GM18861 (cell line): ENCODE data around the gene KIAA1614.
"Not testable (repeated sequence)": the region's sequence is repeated elsewhere in the genome, so short reads cannot be mapped to it uniquely, and the experiment has no call there.

ENCODE experiments used
- ATAC-seq: cut with Tn5 transposase; IDR thresholded peaks from one replicate; pipeline ENCODE4 v1.9.1; 2021; ENCODE audit not compliant: unreplicated experiment

The KIAA1614 gene

DNA sequence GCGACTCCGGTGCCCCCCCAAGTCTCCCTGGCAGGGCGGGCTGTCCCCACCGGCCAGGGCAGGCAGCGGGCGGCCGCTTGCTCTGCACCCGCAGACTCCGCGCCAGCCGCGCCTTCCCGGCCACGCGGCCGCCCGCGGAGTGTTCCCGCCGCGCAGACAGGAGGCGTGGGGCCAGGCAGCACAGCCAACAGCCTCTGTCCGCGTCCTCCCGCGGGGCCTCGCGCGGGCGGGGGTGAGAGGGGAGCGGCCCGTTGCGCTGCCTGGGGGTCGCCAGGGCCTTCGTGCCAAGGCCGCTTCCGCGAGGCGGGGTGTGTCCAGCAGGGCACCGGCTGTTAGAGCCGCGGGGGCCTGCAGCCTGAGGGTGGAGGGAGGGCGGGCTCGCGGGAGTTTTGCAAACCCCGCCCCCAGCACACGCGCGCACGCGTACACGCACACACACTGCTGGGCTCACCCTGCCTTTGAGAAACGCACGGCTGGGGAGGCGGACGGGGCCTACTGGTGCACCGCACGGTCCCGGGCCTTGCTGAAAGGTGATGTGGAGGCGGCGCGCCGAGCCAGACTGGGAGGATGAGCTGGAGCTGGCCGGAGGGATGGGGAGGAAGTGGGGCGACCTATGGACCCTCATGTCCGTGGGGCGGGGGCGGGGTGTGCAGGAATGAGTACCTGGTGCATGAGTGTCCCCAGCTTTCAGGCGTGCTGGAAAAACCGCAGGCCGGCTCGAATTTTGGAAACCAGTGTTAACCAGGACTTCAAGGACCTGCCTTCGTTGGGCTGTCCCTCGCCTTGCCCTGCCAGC lies 41.5 kb downstream of the KIAA1614 start:
- ATAC-seq: peak; percentile 61

DNA sequence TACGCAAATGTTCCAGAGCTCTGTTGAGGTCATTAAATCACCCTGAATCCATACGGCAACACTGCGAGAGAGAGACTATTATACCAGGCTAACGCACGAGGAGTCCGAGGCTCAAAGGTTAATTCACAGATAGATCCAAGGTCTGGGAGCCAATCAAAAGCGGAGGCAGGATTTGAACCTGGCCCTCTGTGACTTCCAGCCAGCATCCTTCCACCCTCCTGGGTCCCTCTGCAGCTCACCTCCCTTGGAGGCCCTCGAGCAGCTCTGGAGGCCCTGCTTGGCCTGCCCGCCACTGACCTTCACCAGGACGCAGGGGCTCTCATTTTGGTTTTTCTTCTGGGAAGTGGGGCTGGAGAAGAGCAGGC lies 42.1 kb downstream of the KIAA1614 start:
- ATAC-seq: no peak

DNA sequence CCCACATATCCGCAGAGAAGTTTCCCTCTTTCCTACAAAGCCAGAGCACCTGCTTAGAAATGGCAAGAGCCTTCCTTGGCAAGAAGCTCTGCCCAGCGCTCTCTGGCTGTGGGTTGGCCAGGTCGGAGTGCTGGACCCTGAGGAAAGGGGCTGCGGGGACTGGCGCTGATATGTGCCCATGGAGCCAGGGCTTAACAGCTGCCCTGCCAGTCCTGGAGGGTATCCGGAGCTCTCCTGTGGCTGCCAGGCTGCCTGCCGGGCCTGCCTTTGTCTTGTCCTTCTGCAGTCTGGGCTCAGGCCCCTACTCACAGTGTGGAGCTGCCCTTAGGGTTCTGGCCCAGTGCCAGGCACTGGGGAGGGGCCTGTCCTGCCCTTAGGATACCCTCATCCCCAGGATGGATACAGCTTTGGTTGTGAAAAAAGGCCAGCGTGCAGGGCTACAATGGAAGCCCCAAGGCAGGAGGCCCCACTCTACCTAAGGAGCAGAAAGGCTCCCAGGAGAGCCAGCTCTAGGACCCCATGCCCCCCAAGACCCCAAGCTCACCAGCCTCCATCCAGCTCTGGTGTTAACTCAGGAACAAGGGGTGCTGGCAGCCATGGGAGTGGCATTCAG lies 43.4 kb downstream of the KIAA1614 start:
- ATAC-seq: no peak

DNA sequence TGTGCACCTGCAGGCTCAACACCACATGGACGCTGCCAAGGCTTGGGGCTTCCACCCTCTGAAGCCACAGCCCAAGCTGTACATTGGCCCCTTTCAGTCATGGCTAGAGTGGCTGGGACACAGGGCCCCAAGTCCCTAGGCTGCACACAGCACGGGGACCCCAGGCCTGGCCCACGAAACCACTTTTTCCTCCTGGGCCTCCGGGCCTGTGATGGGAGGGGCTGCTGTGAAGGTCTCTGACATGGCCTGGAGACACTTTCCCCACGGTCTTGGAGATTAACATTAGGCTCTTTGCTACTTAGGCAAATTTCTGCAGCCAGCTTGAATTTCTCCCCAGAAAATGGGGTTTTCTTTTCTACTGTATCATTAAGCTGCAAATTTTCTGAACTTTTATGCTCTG lies 46.9 kb downstream of the KIAA1614 start:
- ATAC-seq: not testable (repeated sequence)

DNA sequence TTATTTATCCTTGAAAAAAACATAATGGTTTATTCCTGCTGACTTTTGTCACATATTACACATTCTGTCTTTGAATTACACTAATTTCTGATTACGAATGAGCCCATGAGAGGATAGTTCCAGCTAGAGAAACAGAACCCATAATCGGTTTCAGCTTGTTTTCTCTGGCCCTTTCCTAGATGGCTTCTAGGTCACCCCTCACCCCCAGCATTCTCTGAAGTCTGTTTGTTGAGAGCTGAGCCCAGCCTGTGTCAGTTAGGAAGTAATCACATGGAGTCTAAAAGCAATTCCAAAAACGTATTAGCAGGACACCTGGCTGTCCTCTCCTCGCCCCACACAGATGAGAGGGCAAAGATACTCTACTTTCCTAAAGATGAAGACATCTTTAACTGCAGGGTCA lies 48.9 kb downstream of the KIAA1614 start:
- no peak for ATAC-seq

DNA sequence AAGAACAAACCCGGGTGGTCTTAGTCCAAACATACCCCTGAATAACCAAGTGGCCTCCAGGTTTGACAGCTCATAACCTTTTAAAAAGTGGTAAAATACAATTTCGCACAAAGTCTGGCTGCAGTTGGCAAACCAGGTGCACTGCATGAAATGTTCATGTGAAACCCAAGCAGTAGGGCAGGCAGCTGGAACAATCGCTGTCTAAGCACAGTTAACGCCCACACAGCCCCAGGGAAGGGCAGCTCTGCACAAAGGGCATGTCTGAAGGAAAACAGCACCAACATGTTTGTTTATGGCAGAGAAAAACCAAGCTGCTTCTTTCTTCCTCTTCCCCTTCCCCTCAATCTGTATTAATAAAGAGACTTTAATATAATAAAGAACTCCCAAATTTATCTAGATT lies 49.5 kb downstream of the KIAA1614 start:
- ATAC-seq: no peak

DNA sequence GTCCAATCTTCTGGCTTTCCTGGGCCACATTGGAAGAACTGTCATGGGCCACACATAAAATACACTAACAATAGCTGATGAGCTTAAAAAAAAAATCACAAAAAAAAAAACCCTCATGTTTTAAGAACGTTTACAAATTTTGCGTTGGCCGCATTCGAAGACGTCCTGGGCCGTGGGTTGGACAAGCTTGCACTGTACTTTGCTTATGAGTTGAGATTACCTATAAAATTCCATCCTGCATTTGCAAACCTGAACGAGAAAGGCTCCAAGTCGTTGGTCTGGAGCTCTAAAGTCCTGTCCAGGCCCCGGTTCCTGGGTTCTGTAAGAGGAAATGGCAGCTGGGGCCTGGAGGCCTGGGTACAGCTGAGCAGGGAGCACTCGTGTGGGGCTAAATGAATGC lies 51.4 kb downstream of the KIAA1614 start:
- no peak for ATAC-seq

DNA sequence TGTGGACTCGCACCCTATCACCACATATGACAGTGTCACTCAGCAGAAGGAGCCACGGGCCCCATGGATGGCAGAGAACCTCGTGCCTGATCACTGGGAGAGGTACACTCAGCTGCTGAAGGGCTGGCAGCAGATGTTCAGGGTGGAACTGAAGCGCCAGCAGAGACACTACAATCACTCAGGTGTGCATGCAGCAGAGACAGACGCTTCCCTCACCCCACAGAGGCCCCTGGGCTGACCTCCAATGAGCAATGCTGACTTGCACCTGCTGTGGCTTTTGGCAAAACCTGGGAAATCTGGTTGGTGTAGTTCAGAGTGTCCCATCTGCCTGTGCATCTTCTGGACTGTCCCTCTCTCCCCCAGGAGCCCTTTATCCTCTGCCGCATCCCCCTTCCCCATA lies 51.9 kb downstream of the KIAA1614 start:
- no peak for ATAC-seq

DNA sequence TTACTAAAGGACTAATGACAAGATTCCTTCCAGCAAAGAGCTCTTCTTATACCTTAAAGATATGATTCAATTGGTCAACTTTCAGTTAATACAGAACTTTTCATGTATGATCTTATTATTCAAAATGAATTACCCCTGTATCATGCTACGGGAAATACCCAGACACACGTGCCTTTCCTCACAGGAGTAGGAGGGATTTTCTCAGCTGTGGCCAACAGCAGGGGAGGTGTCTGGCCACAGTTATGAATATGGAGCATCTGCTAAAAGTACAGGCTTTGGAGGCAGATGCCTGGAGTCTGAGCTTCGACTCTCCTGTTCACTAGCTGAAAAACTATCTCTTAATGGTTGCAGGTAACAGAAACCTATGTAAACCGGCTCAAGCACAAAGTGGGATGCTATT lies 53.6 kb downstream of the KIAA1614 start:
- ATAC-seq: no peak

DNA sequence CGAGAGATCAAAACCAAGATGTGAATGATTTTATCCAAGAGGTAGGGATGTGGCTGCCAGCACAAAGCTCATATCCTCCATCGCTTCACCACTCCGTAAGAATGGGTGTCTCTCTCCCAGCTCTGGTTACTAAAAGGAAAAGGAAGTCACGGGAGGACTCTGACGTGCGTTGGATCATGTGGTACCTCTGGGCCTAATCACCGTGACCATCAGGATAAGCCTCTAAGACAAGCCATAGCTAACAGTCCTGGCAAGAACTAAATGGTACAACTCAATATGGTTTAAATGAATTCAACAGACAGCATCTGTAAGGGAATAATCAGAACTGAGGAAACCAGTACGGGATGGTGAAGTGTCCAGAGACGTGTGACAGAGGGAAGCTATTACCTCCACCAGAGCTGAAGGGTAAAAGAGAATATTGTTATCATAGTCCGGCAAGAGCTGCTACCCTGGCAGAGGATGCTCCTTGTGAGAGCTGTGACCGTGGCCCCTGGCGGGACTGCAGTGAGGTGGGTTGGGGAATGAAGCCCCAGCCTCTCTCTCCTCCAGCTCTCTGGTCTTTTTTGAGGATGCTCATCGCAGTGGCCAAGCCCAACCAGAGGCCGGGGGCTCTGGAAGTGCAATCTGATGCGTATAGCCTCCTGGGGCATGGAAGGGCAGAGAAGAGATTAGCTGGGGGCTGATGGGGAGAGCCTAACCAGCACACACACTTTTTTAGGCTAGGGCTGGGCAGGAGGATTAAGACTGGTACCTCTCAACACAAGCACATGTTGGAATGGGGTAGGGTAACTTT lies 54.2 kb downstream of the KIAA1614 start:
- no peak for ATAC-seq

DNA sequence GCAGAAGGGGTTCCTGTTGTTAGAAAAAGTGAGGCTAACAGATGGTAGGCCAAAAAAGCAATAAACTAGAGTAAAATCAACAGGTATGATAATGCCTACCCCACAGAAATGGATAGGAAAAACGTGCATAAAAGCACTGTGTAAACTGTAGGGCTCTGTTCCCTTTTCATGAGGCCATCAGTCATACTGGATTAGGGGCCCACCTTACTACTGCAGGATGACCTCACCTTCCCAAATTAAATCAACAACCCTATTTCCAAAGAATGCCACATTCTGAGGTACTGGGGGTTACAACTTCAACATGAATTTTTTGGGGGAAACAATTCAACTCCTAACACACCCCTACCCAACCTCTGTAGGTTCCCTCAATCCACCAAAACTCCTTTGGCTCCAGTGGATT lies 54.9 kb downstream of the KIAA1614 start:
- no peak for ATAC-seq

DNA sequence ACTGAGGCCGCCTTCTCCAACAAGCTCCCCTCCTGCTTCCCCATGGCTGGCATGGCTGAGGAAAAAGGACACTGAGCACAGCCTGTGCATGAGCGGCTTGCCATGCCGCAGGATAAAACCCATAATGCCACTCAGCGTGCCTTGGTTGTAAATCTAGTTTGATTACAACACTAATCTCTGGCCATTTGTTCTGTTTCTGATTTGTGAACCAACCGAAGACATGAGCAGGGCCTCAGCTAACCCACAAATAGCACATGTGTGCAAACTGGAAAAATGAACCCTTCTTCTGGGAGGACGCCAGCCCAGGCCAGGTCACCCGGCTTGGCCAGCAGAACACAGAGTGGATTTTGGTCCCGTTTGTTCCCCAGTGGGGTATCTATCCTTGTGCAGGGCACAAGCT lies 56.1 kb downstream of the KIAA1614 start:
- not testable (repeated sequence) for ATAC-seq

DNA sequence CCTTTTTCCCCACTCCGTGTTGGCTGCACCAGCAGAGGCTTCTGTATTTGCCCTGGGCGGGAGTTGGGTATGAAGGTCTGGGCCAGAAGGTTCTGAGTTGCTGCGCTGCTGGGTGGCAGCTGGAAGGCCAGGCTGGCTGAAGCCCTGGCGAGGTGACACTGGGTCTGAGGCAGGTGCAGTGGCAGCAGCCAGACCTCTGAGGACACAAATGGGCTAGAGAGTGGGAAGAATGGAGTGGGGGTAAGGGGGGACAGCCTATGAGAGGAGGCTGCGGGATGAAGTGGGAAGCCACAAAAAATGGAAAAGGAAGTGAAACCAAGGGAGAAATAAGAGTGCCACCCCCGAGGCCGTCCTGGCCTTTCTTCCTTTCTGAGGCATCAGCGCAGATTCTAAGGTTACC lies 56.7 kb downstream of the KIAA1614 start:
- ATAC-seq: no peak

DNA sequence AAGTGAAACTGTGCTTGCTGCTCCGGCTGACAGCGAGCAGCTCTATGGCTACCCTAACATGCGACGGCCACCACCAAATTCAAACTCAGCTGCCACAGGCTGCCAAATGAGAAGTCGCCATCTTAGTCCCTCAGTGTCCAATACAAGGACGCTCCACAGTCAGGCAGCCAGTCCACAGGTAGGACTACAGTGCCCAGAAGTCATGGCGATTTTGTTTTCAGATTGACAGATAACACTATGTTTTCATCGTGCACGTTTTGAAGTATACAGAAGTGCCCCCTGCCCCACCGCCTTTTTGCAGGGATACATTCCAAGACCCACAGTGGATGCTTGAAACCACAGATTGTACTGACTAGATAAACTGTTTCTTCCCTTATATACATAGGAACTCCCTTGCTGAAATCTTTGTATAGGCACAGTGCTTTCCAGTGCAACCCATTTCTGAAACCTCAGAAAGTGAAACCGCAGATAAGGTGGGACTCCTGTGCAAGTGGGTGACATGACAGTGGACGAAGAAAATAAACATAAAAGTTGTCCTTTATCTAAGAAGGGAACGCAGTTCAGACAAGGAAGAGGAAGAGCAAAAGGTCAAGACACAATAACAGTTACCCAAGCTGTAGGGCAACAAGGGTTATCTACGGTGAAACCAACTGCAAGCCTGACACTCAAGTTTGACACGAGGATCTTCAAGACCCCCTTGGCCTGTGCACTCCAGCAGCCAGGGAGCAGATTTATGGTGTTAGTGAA lies 57.8 kb downstream of the KIAA1614 start:
- no peak for ATAC-seq

DNA sequence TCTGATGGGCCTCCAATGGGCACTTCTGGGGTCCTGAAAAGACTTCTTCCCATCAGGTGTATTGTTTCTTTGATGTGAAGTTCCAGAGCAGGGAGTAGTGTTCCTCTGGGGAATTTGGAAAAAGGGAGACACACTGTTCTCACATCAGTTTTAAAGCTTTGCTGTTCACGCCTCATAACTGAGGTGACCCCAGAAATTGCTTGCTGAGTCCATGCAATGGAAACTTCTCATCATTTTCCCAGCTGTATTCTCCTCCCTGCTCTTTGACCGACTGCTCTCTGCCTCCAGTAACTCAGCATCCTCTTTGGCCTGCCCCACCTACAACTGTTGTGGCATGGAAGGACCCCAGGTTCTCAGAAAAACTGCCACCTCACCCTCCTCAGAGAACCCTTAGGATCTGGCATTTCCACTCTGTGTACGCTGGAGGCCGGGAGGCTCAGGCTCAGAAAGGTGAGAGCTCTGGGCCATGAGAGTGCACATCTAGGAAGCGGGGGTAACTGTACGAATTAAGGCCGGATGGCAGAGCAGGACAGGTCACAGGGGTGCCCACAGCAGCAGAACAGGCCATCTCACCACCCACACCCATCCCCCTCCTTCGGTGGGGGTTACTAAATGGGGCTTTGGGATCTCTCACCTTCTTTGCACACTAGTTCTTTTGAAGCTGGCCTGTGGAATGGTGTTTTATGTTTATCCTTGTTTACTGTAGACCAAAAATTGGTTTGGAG lies 58.7 kb downstream of the KIAA1614 start:
- no peak for ATAC-seq

DNA sequence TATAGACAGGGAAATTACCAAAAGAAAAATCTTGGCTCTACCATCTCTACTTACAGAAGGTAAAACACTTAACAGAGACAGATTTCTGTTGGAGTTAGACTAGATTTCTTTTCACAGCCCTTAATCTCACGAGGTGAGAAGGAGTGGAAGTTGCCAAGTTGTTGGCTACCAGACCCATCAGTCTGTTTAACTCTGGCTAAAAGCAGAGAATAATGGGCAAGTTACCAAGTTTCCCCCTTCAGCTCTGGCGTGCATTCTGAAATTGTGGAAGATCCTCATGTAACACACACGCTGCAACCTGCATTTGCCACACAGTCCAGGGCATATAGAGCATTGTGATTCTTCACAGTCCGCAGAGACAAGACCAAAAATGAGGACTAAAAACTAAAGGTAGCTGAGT lies 60.7 kb downstream of the KIAA1614 start:
- ATAC-seq: no peak

DNA sequence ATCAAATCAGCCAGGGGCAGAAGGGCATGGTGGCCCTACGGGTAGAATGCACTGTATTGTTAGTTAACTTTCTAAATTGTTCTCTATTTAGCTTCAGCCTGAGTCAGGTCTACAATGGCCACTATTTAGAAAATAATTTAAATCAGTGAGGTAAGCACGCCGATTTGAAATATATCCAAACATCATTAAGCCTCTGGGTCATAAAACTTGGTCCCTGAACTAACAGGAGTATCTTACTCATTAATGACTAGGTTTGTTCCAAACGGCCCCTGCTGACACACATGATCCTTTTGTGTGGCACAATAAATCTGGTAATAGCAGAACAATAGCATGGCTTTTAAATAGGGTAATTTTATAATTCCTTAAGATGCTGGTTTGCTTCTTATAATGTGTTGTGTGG lies 61.5 kb downstream of the KIAA1614 start:
- ATAC-seq: no peak

DNA sequence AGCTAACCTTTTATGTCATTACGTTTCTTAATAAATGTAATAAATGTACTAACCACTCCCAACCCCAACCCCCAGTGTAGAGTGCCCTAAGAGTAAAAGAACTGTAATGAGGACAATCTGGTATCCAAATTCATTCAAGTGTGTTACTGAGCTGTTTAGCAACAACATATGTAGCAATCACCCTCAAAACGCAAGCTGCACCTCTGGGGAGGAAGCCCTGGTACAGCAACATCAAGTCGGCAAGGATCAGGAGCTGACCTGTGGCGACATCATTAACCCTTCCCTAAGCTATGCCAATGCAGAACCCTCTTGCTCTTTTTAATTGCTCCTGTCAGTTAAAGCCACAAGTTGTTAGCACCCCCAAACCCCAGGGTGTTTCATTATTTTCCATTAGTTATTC lies 62.9 kb downstream of the KIAA1614 start:
- no peak for ATAC-seq

DNA sequence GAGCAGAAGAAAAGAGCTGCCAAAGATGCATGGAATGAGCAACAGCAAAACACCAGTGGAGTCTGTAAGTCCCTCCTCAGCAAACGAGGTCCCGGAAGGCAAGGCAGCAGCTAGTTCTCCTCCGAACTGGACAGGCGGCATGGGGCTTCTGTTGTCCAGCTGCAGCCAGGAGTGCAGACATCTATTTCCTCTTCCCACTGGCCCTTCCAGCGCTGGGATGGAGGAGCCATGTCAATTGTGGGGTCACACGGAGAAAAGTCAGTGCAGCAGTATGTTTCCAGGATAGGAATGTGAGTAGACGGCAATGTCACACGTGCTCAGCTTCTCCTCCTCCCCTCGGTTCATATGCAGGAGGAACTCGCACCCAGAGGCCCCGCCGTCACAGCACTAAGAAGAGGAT lies 63.5 kb downstream of the KIAA1614 start:
- ATAC-seq: no peak

DNA sequence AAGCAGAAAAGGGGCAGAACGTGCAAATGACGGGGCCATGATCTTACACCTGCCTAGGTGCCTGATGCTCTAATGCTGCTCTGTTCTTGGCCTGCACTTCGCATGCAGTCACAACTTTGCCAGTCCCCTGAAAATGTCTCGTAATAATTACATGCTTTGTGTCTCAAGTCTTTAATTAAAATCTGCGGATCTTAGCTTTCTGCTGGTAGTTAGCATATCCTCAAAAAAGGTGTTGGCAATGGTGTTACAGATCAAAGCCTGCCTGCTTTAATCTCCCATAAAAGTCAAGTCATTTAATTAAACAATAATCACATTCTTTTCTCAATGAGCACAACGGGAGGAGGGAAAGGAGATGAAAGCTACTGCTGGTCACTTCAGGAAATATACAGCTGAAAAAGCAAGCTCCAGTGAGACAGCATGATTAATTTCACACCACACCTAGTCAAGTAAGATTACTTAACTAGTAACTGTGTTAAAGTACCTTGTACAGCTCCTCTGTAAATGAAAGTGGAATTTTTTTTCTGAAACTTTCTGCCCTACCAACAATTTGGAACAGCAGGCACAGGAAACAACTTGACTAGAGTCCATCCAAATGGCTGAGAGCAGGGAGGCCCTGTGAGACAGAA lies 64.1 kb downstream of the KIAA1614 start:
- ATAC-seq: no peak
